GM12872 (cell line): ENCODE measurements around the gene NARS2.

ENCODE experiments used
- TF ChIP-seq, protein P1 (sequence below): IDR thresholded peaks from 3 replicates; pipeline ENCODE4 v1.5.1; 2011; ENCODE audit warnings: low read depth, mild to moderate bottlenecking, low read length, moderate library complexity; ENCODE audit not compliant: insufficient read depth

The NARS2 gene

DNA sequence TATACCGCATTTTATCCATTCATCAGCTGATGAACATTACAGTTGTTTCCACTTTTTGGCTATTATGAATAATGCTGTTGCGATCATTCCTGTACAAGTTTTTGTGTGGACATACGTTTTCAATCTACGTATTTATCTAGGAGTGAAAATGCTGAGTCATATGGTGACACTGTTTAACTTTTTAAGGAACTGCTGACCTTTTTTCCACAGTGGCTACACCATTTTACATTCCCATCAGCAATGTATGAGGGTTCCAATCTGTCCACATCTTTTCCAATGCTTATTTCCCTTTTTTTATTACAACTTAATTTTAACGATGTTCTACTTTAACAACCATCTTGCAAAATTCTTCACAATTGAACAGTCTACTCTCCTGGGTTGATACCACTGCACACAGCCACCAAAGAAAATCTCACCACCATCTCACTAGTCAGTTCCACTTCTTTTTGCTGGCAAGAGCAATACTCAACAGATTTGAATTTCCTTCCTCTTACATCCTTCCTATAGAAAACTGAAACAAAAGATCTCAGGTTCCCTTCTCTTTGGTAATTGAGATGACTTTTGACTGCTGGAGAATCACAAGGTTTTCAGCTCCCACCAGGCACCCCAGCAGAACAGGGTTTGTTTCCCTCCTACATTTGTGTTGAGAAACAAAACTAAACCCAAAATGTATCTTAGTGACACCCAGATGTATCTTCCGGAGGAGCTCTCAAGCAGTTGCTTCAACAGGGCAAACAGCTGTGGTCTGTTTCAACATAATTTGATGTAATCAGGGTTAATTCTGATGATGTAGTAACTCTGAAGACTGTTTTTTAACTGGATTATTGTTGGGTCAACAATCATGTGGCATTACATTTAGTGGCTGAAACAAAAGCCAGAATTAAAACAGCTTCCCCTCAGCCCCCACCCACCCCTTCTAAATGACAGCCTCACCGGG lies 150.1 kb downstream of the NARS2 start:
- TF ChIP-seq, protein P1, sequence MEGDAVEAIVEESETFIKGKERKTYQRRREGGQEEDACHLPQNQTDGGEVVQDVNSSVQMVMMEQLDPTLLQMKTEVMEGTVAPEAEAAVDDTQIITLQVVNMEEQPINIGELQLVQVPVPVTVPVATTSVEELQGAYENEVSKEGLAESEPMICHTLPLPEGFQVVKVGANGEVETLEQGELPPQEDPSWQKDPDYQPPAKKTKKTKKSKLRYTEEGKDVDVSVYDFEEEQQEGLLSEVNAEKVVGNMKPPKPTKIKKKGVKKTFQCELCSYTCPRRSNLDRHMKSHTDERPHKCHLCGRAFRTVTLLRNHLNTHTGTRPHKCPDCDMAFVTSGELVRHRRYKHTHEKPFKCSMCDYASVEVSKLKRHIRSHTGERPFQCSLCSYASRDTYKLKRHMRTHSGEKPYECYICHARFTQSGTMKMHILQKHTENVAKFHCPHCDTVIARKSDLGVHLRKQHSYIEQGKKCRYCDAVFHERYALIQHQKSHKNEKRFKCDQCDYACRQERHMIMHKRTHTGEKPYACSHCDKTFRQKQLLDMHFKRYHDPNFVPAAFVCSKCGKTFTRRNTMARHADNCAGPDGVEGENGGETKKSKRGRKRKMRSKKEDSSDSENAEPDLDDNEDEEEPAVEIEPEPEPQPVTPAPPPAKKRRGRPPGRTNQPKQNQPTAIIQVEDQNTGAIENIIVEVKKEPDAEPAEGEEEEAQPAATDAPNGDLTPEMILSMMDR = no peak

DNA sequence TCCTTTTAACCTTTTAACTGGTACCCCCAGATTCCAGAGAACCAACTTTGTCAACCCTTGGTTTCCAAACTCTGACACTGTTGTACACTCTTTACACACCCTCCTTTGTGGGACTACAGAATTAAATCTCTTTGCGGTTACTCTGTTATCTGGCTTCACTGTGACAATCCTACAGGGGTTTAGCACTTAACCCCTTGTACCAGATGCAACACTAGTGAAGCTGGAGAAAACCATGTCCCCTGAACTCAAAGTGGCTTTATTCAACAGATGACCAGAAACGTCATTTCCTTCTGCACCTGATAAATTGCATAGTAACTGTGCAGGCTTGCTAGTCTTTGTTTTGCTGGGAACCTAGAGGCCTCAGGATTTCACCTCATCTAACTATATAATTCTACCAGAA lies 151.4 kb downstream of the NARS2 start:
- TF ChIP-seq, protein P1 = no peak

DNA sequence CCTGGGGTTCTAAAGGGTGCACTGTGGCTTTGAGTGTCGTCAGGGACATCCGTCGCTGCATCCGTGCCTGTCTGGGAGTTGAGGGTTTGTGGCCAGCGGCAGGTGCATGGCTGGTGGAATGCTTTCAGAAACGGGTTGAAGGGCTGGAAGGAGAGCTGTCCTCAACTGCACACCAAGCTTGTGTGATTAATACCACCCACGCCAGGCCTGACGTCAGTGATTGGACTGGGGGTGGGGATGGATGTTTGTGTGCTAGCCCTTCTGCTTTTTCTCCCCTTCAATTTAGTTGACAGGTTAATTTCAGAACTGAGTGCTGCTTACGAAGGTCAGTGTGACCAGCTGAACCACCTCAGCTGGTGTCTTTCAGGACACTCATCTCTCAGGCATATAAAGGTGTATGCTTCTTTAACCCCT lies 153.9 kb downstream of the NARS2 start:
- TF ChIP-seq, protein P1 = no peak

DNA sequence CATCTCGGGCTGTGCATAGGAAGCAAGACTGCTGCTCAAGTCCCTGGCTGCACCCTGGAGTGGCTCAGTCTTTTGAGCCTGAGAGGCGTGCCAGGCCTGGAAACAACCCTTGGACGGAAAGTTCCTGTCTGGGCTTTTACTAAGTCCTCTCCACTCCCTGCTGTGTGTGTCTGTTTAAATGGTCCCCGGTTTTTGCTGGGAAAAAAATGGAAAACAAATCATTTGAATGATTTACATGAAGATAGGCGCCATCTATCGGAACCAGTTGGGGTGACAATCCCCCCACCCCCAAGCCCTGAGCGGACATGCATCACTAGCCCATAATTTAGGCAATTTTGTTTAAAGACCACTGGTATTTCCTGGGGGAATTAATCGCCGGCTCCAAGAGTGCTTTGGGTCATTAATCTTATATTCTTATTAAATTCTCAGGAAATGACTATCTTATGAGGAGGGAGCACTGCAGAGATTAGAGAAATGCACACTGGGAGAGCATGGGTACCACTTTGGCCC lies 154.4 kb downstream of the NARS2 start:
- TF ChIP-seq, protein P1 = peak; percentile 64

DNA sequence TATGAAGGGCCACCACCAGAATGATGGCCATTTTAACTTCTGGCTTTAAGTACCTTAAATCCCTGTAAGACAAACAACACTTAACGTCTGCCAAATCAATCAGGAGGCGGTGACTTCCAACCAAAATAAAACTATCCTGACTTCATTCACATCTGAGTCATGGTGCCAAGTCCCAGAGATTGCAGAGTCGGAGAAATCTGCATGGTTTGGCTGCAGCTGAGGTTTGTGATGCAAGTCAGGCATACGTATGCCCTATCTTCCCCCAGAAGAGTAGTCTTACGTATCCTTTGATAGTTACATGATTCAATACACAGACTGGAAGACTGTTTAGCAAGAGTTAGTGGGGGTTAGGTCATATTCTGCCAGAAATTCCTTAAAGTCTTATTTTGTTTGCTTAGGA lies 155.3 kb downstream of the NARS2 start:
- TF ChIP-seq, protein P1 = no peak

DNA sequence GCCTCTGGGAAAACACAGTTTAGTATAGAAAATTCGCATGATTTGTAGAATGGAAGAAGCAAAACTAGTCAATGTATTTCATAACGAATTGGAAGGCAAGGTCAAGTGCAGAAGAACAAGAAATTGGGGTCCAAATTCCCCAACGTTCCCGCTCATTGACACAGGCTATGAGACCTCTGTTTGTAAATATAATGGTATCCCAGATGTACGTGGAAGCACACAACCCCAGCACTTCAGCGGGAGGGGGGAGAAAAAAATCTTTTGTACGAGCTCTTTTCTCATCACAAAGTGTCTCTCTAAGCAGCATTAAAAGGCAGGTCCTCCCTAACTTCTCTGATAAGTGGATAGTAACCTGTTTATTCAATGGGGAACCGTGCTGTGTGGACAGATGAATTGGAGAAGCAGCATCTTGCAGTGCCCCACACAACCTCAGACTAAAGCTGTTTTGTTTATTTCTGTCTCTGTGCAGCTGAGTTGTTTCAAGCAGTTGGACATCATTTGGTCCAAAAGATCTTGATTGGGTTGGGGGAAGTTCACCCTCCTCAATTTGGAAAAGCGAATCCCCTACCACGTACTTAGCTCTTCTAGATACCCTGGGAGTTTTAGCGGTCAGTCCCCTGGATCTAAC lies 156.0 kb downstream of the NARS2 start:
- TF ChIP-seq, protein P1 = no peak

DNA sequence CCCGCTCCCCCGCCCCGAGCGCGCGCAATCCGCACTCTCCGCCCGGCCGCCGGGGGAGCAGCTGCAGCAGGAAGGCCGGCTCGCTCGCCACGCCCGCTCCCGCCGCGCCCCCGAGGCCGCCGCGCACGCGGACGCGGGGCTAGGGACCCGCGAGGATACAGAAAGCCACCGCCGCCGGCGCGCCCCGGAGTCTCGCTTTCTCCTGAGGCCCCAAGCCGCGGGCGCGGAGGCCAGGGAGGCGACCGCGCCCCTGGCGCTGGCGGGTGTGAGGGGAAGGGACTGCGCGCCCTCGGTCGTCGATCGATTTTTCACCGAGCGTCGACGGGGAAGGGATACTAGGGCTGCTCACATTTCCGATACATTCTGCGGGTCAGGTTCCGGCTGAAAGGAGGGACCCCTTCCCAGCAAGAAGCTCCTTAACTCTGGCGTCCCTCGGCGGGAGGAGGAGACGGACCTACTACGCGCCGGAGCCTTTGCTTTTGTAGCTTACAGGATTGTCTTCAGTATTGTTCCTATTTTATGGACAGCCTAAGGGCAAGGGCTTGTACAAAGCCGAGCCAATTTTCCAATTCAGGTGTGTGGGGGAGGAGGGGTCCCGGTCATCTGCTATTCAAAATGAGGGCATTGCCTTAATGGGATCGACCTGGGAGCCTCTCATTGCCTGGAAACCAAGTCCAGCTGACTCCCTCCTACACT lies 156.6 kb downstream of the NARS2 start:
- TF ChIP-seq, protein P1 = no peak
